Hepatocyte (in vitro differentiated cells): ENCODE data around the gene ALAD. TPM values are rescaled to one million over a fixed set of nuclear protein-coding genes. Genes with fewer than 3 reads are reported as not detected.
A peak's percentile ranks its signal among the peaks of the same experiment; 100 is the strongest.

Experiments
- DNase-seq: peaks from one replicate; pipeline ENCODE4 v3.0.0-alpha.2; 2016; ENCODE audit warnings: low spot score
- H2AFZ ChIP-seq: fragments of 200-600 bp; sonication (generic); 2 replicates; pipeline ENCODE4 v1.6.0; 2016; ENCODE audit warnings: antibody characterized with exemption, mild to moderate bottlenecking
- H3K27ac ChIP-seq: fragments of 200-600 bp; sonication (generic); 2 replicates; pipeline ENCODE4 v1.5.1; 2016; ENCODE audit warnings: mild to moderate bottlenecking
- H3K27me3 ChIP-seq: fragments of 200-600 bp; sonication (generic); 2 replicates; pipeline ENCODE4 v1.6.1; 2016
- H3K36me3 ChIP-seq: fragments of 200-600 bp; sonication (generic); replicated peaks from 2 replicates; pipeline ENCODE4 v1.5.1; 2016; ENCODE audit warnings: low read depth; ENCODE audit not compliant: insufficient read depth
- H3K4me1 ChIP-seq: fragments of 200-600 bp; sonication (generic); 2 replicates; pipeline ENCODE4 v1.5.1; 2016; ENCODE audit warnings: mild to moderate bottlenecking, moderate library complexity; ENCODE audit not compliant: insufficient read depth
- H3K4me2 ChIP-seq: fragments of 200-600 bp; sonication (generic); 2 replicates; pipeline ENCODE4 v1.6.0; 2016
- H3K4me3 ChIP-seq: fragments of 200-600 bp; sonication (generic); 2 replicates; pipeline ENCODE4 v1.5.1; 2016; ENCODE audit warnings: mild to moderate bottlenecking
- H3K79me2 ChIP-seq: fragments of 200-600 bp; sonication (generic); 2 replicates; pipeline ENCODE4 v1.6.0; 2017; ENCODE audit warnings: mild to moderate bottlenecking
- H3K9me2 ChIP-seq: fragments of 200-600 bp; sonication (generic); replicated peaks from 2 replicates; pipeline ENCODE4 v1.6.0; 2017; ENCODE audit warnings: mild to moderate bottlenecking; ENCODE audit not compliant: insufficient read depth
- H3K9me3 ChIP-seq: fragments of 200-600 bp; sonication (generic); 2 replicates; pipeline ENCODE4 v1.5.1; 2016; ENCODE audit warnings: low read depth, mild to moderate bottlenecking
- H4K20me1 ChIP-seq: fragments of 200-600 bp; sonication (generic); 2 replicates; pipeline ENCODE4 v1.6.0; 2016; ENCODE audit warnings: mild to moderate bottlenecking; ENCODE audit not compliant: insufficient read depth, poor library complexity, severe bottlenecking
- EZH2 ChIP-seq: fragments of 200-600 bp; sonication (generic); IDR thresholded peaks from 2 replicates; pipeline ENCODE4 v1.6.1; 2016; ENCODE audit warnings: antibody characterized with exemption, mild to moderate bottlenecking, borderline replicate concordance
- EZH2phosphoT487 ChIP-seq: fragments of 200-600 bp; sonication (generic); IDR thresholded peaks from one replicate; pipeline ENCODE4 v1.6.1; 2018; ENCODE audit warnings: antibody characterized with exemption, mild to moderate bottlenecking, low read depth, moderate library complexity; ENCODE audit not compliant: unreplicated experiment, severe bottlenecking
- WGBS: methylation state at CpG from one replicate; pipeline ENCODE4 v1.1.6; 2016; ENCODE audit warnings: low lambda C conversion rate; ENCODE audit errors: missing lambda C conversion rate; 5-methylcytosine and 5-hydroxymethylcytosine counted together
- polyA plus RNA-seq: library from polyadenylated mRNA; unstranded; fragments of >200 nt; fragmentation: Nextera tagmentation; extraction: Ambion mirVana; gene quantifications from 2 replicates; pipeline ENCODE4 v1.2.1, GENCODE V29; 2016
- total RNA-seq: library from RNA; depleted of rRNA; stranded (reverse); fragments of >200 nt; gene quantifications from 2 replicates; pipeline ENCODE4 v1.2.3, GENCODE V29; 2014
- TF ChIP-seq, protein P1 (sequence below): fragments of 200-600 bp; sonication (generic); IDR thresholded peaks from 2 replicates; pipeline ENCODE4 v1.5.1; 2016; ENCODE audit warnings: antibody characterized with exemption, mild to moderate bottlenecking; ENCODE audit not compliant: poor library complexity

Gene ALAD
- total and polyA plus RNA-seq, 2 experiments from 2014 or later: 27.8 to 43.8 TPM

DNA sequence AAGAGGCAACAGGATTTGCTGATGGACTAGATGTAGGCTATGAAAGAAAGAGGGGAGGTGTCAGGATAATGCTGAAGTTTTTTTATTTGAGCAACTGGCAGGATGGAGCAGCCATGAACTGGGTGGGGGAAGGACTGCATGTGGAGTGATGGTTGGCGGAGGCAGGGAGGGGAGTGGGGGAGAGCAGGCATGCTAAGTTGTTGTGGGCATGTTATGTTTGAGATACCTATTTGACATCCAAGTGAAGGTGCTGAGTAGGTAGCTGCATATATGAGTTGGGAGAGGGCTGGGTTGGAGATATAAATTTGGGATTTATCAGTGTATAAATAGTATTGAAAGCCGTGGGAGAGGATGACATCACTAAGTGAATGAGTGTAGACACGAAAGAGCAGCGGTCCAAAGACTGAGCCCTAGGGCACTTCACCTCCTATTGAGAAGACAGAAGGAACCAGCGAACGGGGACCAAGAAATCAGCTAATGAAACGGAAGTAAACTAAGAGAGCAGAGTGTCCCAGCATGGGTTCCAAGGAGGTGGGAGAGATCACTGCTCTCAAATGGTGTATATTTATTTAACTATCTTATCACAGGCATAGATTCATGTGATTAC lies 44.3 kb downstream of the ALAD start:
- 75% methylated on average over 7 of the region's 7 CpGs for WGBS
- Histone ChIP-seq H3K9me2 (no peaks in the 10 kb centered on the region), H3K27me3 (no peaks in the 10 kb centered on the region), H3K27ac (no peak overlapping the region), H4K20me1 (no peaks in the 10 kb centered on the region), H3K4me3 (no peak overlapping the region), H3K36me3 (no peaks in the 10 kb centered on the region), H3K79me2 (no peaks in the 10 kb centered on the region), H3K9me3 (no peaks in the 10 kb centered on the region), H3K4me1 (peaks cover 6% of the 10 kb centered on the region), H3K4me2 (no peak overlapping the region), H2AFZ (no peak overlapping the region)
- no peak for DNase-seq
- TF ChIP-seq EZH2 (no peak), EZH2phosphoT487 (no peak)
- TF ChIP-seq, protein P1, sequence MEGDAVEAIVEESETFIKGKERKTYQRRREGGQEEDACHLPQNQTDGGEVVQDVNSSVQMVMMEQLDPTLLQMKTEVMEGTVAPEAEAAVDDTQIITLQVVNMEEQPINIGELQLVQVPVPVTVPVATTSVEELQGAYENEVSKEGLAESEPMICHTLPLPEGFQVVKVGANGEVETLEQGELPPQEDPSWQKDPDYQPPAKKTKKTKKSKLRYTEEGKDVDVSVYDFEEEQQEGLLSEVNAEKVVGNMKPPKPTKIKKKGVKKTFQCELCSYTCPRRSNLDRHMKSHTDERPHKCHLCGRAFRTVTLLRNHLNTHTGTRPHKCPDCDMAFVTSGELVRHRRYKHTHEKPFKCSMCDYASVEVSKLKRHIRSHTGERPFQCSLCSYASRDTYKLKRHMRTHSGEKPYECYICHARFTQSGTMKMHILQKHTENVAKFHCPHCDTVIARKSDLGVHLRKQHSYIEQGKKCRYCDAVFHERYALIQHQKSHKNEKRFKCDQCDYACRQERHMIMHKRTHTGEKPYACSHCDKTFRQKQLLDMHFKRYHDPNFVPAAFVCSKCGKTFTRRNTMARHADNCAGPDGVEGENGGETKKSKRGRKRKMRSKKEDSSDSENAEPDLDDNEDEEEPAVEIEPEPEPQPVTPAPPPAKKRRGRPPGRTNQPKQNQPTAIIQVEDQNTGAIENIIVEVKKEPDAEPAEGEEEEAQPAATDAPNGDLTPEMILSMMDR: no peak

DNA sequence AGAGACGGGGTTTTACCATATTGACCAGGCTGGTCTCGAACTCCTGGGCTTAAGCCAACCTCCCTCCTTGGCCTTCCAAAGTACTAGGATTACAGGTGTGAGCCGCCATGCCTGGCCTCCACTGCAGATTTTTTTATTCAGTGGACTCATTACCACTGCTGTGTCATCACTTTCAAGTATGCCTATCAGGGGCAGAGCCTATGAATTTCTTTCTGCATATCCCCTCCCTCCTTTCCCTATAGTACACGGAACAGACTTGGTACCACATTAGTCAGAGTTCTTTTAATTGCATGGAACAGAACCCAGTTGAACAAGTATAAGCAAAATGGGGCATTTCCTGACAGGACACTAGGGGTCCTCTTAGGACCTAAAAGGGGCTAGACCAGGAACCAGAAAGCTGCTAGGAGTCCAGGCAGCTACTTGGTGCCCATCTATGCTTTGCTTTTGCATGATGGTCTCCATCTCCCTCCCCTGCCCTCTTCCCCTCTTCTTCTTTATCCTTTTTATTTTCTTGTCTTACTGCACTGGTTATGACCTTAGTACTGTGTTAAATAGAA lies 46.0 kb downstream of the ALAD start:
- Histone ChIP-seq H4K20me1 (no peaks in the 10 kb centered on the region), H3K27ac (no peak overlapping the region), H3K4me2 (no peak overlapping the region), H3K79me2 (no peaks in the 10 kb centered on the region), H3K27me3 (peaks cover 11% of the 10 kb centered on the region), H2AFZ (no peak overlapping the region), H3K9me2 (no peaks in the 10 kb centered on the region), H3K4me3 (no peak overlapping the region), H3K36me3 (no peaks in the 10 kb centered on the region), H3K4me1 (peaks cover under 1% of the 10 kb centered on the region), H3K9me3 (no peaks in the 10 kb centered on the region)
- DNase-seq: no peak
- whole genome bisulfite sequencing: 89% methylated on average over 4 of the region's 4 CpGs
- TF ChIP-seq, protein P1: peak; percentile 8
- TF ChIP-seq EZH2: no peak

DNA sequence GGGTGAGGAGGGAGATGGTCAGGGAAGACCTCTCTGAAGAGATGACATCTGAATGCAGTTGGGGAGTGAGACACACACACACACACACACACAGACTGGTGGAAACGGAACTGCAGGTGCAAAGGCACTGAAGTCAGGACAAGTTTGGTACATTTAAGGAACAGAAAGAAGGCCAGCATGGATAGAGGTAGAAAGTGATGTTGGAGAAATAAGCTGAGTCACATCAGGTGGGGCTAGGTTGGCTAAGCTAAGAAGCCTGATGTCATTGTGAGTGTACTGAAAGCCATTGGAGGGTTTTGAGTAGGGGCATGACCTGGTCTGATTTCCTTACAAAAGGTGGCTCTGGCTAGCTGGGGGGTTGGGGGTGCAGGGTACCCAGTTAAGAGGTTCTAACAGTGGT lies 48.7 kb downstream of the ALAD start:
- peaks cover 9% of the 10 kb centered on the region for H3K4me1 ChIP-seq
- no peaks in the 10 kb centered on the region for H3K9me3 ChIP-seq
- H3K79me2 ChIP-seq: no peaks in the 10 kb centered on the region
- no peaks in the 10 kb centered on the region for H3K36me3 ChIP-seq
- peaks cover 20% of the 10 kb centered on the region for H3K27me3 ChIP-seq
- no peaks in the 10 kb centered on the region for H4K20me1 ChIP-seq
- no peaks in the 10 kb centered on the region for H3K9me2 ChIP-seq
- H3K4me2 ChIP-seq: no peak overlapping the region
- no peak for TF ChIP-seq EZH2
- TF ChIP-seq, protein P1: no peak
- TF ChIP-seq EZH2phosphoT487: no peak
- no peak overlapping the region for H2AFZ ChIP-seq
- DNase-seq: no peak
- H3K27ac ChIP-seq: no peak overlapping the region
- no peak overlapping the region for H3K4me3 ChIP-seq
- WGBS: 70% methylated on average over 1 of the region's 1 CpG
